K562 (cell line): Measurements from ENCODE around the gene MARCHF11. TPM values are rescaled to one million over a fixed set of nuclear protein-coding genes. Genes with fewer than 3 reads are reported as not detected.

Experiments
- ATAC-seq: fragments of 200-7000 bp; cut with Tn5 transposase; 3 replicates; pipeline ENCODE4 v1.9.1; 2020; ENCODE audit warnings: moderate library complexity
- BruUV-seq: library from RNA; stranded (reverse); fragments of 400-500 nt; replicated peaks from 2 replicates; lab custom pipeline; 2021; lab: Mats Ljungman, UMichigan
- CTCF ChIA-PET: fragments of 300-600 bp; formaldehyde crosslinking; extraction: SDS; loops from one replicate; lab custom pipeline; 2021; ENCODE audit warnings: low intra/inter-chr PET ratio; lab: Yijun Ruan, JAX
- POLR2A ChIA-PET: fragments of 300-600, 350-650 bp; sonication (Branson Sonifier 250); formaldehyde crosslinking; extraction: SDS; loops from one replicate; lab custom pipeline; 2021; ENCODE audit warnings: antibody characterized with exemption, inconsistent platforms; lab: Yijun Ruan, JAX
- DNase-seq, 4 experiments: peaks; one replicate each; pipeline versions ENCODE4 v3.0.0 to v3.0.0-alpha.2; 2011 to 2018; ENCODE audit warnings: low spot score in 3 of 4, mixed read lengths in 3 of 4; ENCODE audit errors: extremely low read depth in 1 of 4
- FAIRE-seq: peaks from 2 replicates; lab custom pipeline; 2011; peaks lifted over from hg19 to GRCh38; lab: Jason Lieb, UNC
- H2AFZ ChIP-seq: 2 replicates; pipeline ENCODE4 v1.6.0; 2011; ENCODE audit warnings: low read depth, low read length, control low read depth, inconsistent platforms
- H3K27ac ChIP-seq: fragments of 200-600 bp; 3 replicates; pipeline ENCODE4 v1.8.0; 2011; ENCODE audit warnings: low read depth, mild to moderate bottlenecking, control low read depth, inconsistent platforms, low read length, moderate library complexity, mixed read lengths; ENCODE audit errors: extremely low read depth
- H3K27me3 ChIP-seq, 2 experiments: fragments of 300-600 bp in 1 of 2; 2 replicates in 1 of 2; 3 replicates in 1 of 2; pipeline versions ENCODE4 v1.6.0 to v1.8.0; 2011; ENCODE audit warnings: inconsistent platforms in 2 of 2, low read length in 2 of 2, mild to moderate bottlenecking in 1 of 2, mixed read lengths in 1 of 2, moderate library complexity in 1 of 2; ENCODE audit not compliant: control insufficient read depth in 2 of 2, insufficient read depth in 2 of 2
- H3K36me3 ChIP-seq: fragments of 300-600 bp; 3 replicates; pipeline ENCODE4 v1.8.0; 2011; ENCODE audit warnings: mild to moderate bottlenecking, low read length, inconsistent platforms; ENCODE audit not compliant: control insufficient read depth, insufficient read depth
- H3K4me1 ChIP-seq, 2 experiments: fragments of 200-600 bp in 1 of 2; replicated peaks in 1 of 2; 2 replicates in 1 of 2; 3 replicates in 1 of 2; pipeline versions ENCODE4 v1.5.1 to v1.8.0; 2011; ENCODE audit warnings: inconsistent platforms in 2 of 2, low read length in 2 of 2, mild to moderate bottlenecking in 1 of 2, mixed read lengths in 1 of 2, moderate library complexity in 1 of 2; ENCODE audit not compliant: control insufficient read depth in 2 of 2, insufficient read depth in 2 of 2
- H3K4me2 ChIP-seq: 2 replicates; pipeline ENCODE4 v1.6.1; 2011; ENCODE audit warnings: low read length, control low read depth, inconsistent platforms, mixed read lengths; ENCODE audit not compliant: insufficient read depth
- H3K4me3 ChIP-seq: fragments of 200-600 bp; sonication (generic), shearing (Covaris generic); 2 replicates; pipeline ENCODE4 v1.5.1; 2016; ENCODE audit warnings: control low read depth, inconsistent platforms
- H3K79me2 ChIP-seq: fragments of 200-600 bp; 3 replicates; pipeline ENCODE4 v1.8.0; 2011; ENCODE audit warnings: low read length, inconsistent platforms; ENCODE audit not compliant: control insufficient read depth, insufficient read depth
- H3K9ac ChIP-seq, 2 experiments: 2 replicates each; pipeline versions ENCODE4 v1.6.0 to v1.6.1; 2011; ENCODE audit warnings: low read depth in 2 of 2, low read length in 2 of 2, control low read depth in 1 of 2, inconsistent platforms in 1 of 2, mild to moderate bottlenecking in 1 of 2, mixed read lengths in 1 of 2; ENCODE audit not compliant: insufficient read depth in 1 of 2
- H3K9me1 ChIP-seq: one replicate; pipeline ENCODE4 v1.6.0; 2011; ENCODE audit warnings: inconsistent platforms, mild to moderate bottlenecking, low read length, moderate library complexity; ENCODE audit not compliant: control insufficient read depth, insufficient read depth
- H3K9me3 ChIP-seq: replicated peaks from 2 replicates; pipeline ENCODE4 v1.5.1; 2011; ENCODE audit warnings: low read depth, low read length, inconsistent platforms; ENCODE audit not compliant: control insufficient read depth, insufficient read depth
- H4K20me1 ChIP-seq: replicated peaks from 2 replicates; pipeline ENCODE4 v1.6.1; 2011; ENCODE audit warnings: low read length, inconsistent platforms, mixed read lengths; ENCODE audit not compliant: control insufficient read depth, insufficient read depth
- CC2D1A ChIP-seq: fragments of 450-650 bp; IDR thresholded peaks from 2 replicates; pipeline ENCODE4 v1.6.1; 2017; ENCODE audit warnings: mild to moderate bottlenecking
- E2F5 ChIP-seq: sonication (generic); formaldehyde crosslinking; IDR thresholded peaks from 2 replicates; pipeline ENCODE4 v1.8.0; 2022; ENCODE audit warnings: mild to moderate bottlenecking, missing genetic modification reagents
- GMEB1 ChIP-seq: fragments of 250-450 bp; sonication (Bioruptor Pico); IDR thresholded peaks from 2 replicates; pipeline ENCODE4 v1.4.0; 2020; ENCODE audit warnings: mild to moderate bottlenecking
- MYNN ChIP-seq, 2 experiments: sonication (generic); formaldehyde crosslinking in 1 of 2; IDR thresholded peaks; 2 replicates each; pipeline versions ENCODE4 v1.5.0 to v1.6.1; 2016 to 2020; ENCODE audit warnings: antibody characterized with exemption in 1 of 2, missing genetic modification reagents in 1 of 2
- ZNF644 ChIP-seq: fragments of 200-800 bp; sonication (Bioruptor generic); IDR thresholded peaks from 2 replicates; pipeline ENCODE4 v1.6.1; 2016; ENCODE audit warnings: low read depth, missing genetic modification characterization, missing compliant biosample characterization
- ZNF740 ChIP-seq, 3 experiments: fragments of 200-800 bp in 1 of 3; sonication (Bioruptor generic) in 1 of 3; sonication (generic) in 1 of 3; formaldehyde crosslinking in 1 of 3; IDR thresholded peaks; 2 replicates each; pipeline versions ENCODE4 v1.6.1 to v1.8.0; 2016 to 2022; ENCODE audit warnings: mild to moderate bottlenecking in 2 of 3, missing compliant biosample characterization in 2 of 3, missing genetic modification characterization in 2 of 3, missing genetic modification reagents in 1 of 3
- WGBS: fragments of 100-300 bp; shearing (Covaris generic); methylation state at CpG from one replicate; pipeline ENCODE4 v1.1.6; 2016; ENCODE audit warnings: low coverage, mixed read lengths; ENCODE audit not compliant: insufficient coverage; ENCODE audit errors: missing lambda C conversion rate; 5-methylcytosine and 5-hydroxymethylcytosine counted together
- in situ Hi-C: fragments of 300-500 bp; cut with MboI; formaldehyde crosslinking; loops from 4 replicates; pipeline ENCODE4 v1.15.0; 2018; ENCODE audit warnings: inconsistent platforms, mixed read lengths
- intact Hi-C: fragments of 100-400 bp; cut with micrococcal nuclease; formaldehyde crosslinking; loops from 2 replicates; pipeline ENCODE4 v1.14.2; 2022
- polyA plus RNA-seq, 8 experiments: library from polyadenylated mRNA; depleted of rRNA in 4 of 8; stranded (reverse) in 5 of 8; unstranded in 3 of 8; fragments of >200 nt; fragmentation: Nextera tagmentation in 2 of 8; fragmentation: Illumina TruSeq in 1 of 8; extraction: Ambion mirVana in 2 of 8; extraction: Trizol in 1 of 8; gene quantifications; 2 replicates each; pipeline versions ENCODE4 v1.2.1 to v1.2.3, GENCODE V29; 2011 to 2014; ENCODE audit warnings: inconsistent platforms in 1 of 8, missing spikeins in 1 of 8
- total RNA-seq, 7 experiments: library from RNA; depleted of rRNA in 6 of 7; stranded (reverse); fragments of >200 nt in 6 of 7; fragmentation: Illumina TruSeq in 2 of 7; extraction: Trizol in 2 of 7; gene quantifications; 2 replicates each; pipeline versions ENCODE4 v1.2.1 to v1.2.3, GENCODE V29; 2011 to 2021; ENCODE audit warnings: low replicate concordance in 1 of 7
- TF ChIP-seq, protein P1 (sequence below): fragments of 450-650 bp; formaldehyde crosslinking; conservative IDR thresholded peaks from 2 replicates; pipeline ENCODE4 v1.4.0; 2022; ENCODE audit warnings: mild to moderate bottlenecking, missing genetic modification characterization
- TF ChIP-seq, protein P2 (sequence below), 2 experiments: IDR thresholded peaks; 2 replicates each; pipeline ENCODE4 v1.6.1; 2012; ENCODE audit warnings: improper control_type of control experiment in 2 of 2, low read depth in 2 of 2, low read length in 2 of 2, borderline replicate concordance in 1 of 2
- TF ChIP-seq, protein P3 (sequence below): sonication (generic); formaldehyde crosslinking; IDR thresholded peaks from 2 replicates; pipeline ENCODE4 v1.8.1; 2022; ENCODE audit warnings: missing genetic modification reagents
- TF ChIP-seq, protein P4 (sequence below): fragments of 250-450 bp; sonication (Bioruptor Pico); IDR thresholded peaks from 2 replicates; pipeline ENCODE4 v1.8.0; 2021; ENCODE audit warnings: borderline replicate concordance, mild to moderate bottlenecking, moderate library complexity; ENCODE audit not compliant: poor library complexity, severe bottlenecking

The MARCHF11 gene
- total and polyA plus RNA-seq, 9 of the 15 experiments (the other 6 are each of a cell fraction or from before 2014, with no cell fraction given): not detected

GRCh38 chr5:16134204-16134603 lies 45.4 kb downstream of the MARCHF11 start (continued):
- TF ChIP-seq E2F5 (no peak), MYNN (IDR thresholded peaks at IDR 0.05) (no peak), MYNN (CRISPR knock-in tag; IDR thresholded peaks at IDR 0.05) (no peak), GMEB1 (CRISPR knock-in tag) (no peak), ZNF644 (tag) (no peak), CC2D1A (no peak)
- TF ChIP-seq, protein P1, sequence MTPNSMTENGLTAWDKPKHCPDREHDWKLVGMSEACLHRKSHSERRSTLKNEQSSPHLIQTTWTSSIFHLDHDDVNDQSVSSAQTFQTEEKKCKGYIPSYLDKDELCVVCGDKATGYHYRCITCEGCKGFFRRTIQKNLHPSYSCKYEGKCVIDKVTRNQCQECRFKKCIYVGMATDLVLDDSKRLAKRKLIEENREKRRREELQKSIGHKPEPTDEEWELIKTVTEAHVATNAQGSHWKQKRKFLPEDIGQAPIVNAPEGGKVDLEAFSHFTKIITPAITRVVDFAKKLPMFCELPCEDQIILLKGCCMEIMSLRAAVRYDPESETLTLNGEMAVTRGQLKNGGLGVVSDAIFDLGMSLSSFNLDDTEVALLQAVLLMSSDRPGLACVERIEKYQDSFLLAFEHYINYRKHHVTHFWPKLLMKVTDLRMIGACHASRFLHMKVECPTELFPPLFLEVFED (CRISPR knock-in tag): no peak

DNA sequence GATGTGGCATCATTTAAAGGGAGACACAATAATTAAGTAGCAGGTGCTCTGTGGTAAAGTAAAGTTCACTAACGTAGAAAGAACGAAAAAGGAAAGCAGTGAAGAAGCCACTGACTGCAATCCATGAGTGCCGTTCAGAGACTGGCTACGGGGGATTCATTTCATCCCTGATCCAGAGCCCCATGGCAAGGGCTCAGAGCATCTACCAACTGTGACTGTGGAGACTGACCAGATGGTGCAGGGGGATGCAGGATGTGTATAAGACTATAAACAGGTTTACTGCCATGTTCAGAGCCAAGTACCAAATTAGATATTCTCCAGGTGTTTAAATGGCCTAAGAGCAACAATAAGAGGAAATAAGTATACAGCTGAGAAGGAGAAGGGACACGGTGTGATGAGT lies 47.7 kb downstream of the MARCHF11 start:
- WGBS: 0% methylated on average over 5 of the region's 5 CpGs
- Histone ChIP-seq H2AFZ (no peak overlapping the region), H3K9ac (no peak overlapping the region), H3K79me2 (no peaks in the 10 kb centered on the region), H3K4me1 (no peaks in the 10 kb centered on the region), H3K4me3 (no peak overlapping the region), H3K9me3 (no peaks in the 10 kb centered on the region), H3K9me1 (no peaks in the 10 kb centered on the region), H3K27ac (no peak overlapping the region), H3K27me3 (no peaks in the 10 kb centered on the region), H3K36me3 (no peaks in the 10 kb centered on the region), H4K20me1 (no peaks in the 10 kb centered on the region), H3K4me2 (no peak overlapping the region)
- in situ Hi-C loops: no loop called here
- no TSS peak for BruUV-seq
- DNase-seq (no peak), ATAC-seq (no peak), FAIRE-seq (no peak)
- CTCF ChIA-PET: no interaction called here
- POLR2A ChIA-PET: no interaction called here
- intact Hi-C loops: no loop called here
- TF ChIP-seq ZNF740 (CRISPR knock-in tag; IDR thresholded peaks at IDR 0.05): no peak
- no peak for TF ChIP-seq ZNF740 (tag; IDR thresholded peaks at IDR 0.05)
- TF ChIP-seq, protein P2, sequence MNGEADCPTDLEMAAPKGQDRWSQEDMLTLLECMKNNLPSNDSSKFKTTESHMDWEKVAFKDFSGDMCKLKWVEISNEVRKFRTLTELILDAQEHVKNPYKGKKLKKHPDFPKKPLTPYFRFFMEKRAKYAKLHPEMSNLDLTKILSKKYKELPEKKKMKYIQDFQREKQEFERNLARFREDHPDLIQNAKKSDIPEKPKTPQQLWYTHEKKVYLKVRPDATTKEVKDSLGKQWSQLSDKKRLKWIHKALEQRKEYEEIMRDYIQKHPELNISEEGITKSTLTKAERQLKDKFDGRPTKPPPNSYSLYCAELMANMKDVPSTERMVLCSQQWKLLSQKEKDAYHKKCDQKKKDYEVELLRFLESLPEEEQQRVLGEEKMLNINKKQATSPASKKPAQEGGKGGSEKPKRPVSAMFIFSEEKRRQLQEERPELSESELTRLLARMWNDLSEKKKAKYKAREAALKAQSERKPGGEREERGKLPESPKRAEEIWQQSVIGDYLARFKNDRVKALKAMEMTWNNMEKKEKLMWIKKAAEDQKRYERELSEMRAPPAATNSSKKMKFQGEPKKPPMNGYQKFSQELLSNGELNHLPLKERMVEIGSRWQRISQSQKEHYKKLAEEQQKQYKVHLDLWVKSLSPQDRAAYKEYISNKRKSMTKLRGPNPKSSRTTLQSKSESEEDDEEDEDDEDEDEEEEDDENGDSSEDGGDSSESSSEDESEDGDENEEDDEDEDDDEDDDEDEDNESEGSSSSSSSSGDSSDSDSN (IDR thresholded peaks at IDR 0.05; ENCODE audit: borderline replicate concordance in 1 of 2, low read depth in 2 of 2, low read length in 2 of 2): no peak
- TF ChIP-seq, protein P3, sequence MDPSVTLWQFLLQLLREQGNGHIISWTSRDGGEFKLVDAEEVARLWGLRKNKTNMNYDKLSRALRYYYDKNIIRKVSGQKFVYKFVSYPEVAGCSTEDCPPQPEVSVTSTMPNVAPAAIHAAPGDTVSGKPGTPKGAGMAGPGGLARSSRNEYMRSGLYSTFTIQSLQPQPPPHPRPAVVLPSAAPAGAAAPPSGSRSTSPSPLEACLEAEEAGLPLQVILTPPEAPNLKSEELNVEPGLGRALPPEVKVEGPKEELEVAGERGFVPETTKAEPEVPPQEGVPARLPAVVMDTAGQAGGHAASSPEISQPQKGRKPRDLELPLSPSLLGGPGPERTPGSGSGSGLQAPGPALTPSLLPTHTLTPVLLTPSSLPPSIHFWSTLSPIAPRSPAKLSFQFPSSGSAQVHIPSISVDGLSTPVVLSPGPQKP (CRISPR knock-in tag): no peak
- TF ChIP-seq, protein P4, sequence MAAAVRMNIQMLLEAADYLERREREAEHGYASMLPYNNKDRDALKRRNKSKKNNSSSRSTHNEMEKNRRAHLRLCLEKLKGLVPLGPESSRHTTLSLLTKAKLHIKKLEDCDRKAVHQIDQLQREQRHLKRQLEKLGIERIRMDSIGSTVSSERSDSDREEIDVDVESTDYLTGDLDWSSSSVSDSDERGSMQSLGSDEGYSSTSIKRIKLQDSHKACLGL (CRISPR knock-in tag): no peak
